ENCODE results near the gene ZNF341.
"Not testable (repeated sequence)": the region's sequence is repeated elsewhere in the genome, so short reads cannot be mapped to it uniquely, and the experiment has no call there.

Gene ZNF341

GRCh38 chr20:33791021-33791420 lies 59.2 kb downstream of the ZNF341 start:
- no peak overlapping the region for H3K4me3 ChIP-seq (ENCODE audit: insufficient read depth, low read depth, low read length, poor library complexity, severe bottlenecking)
- H3K27me3 ChIP-seq (replicated peaks; ENCODE audit: control insufficient read depth, insufficient read depth, low read length, poor library complexity, severe bottlenecking) = no peaks in the 10 kb centered on the region
- H3K27ac ChIP-seq (ENCODE audit: insufficient read depth, low read length, poor library complexity, severe bottlenecking) = no peak overlapping the region
- no peaks in the 10 kb centered on the region for H3K4me1 ChIP-seq (ENCODE audit: control insufficient read depth, insufficient read depth, low read length, poor library complexity, severe bottlenecking)
- H3K9me3 ChIP-seq (ENCODE audit: control insufficient read depth, low read length) = no peaks in the 10 kb centered on the region
- H3K36me3 ChIP-seq (ENCODE audit: control insufficient read depth, insufficient read depth, low read length) = peaks cover 2% of the 10 kb centered on the region
- no peak for DNase-seq

GRCh38 chr20:33791540-33791939 lies 59.7 kb downstream of the ZNF341 start:
- no peaks in the 10 kb centered on the region for H3K4me1 ChIP-seq (ENCODE audit: control insufficient read depth, insufficient read depth, low read length, poor library complexity, severe bottlenecking)
- H3K27ac ChIP-seq (ENCODE audit: insufficient read depth, low read length, poor library complexity, severe bottlenecking) = no peak overlapping the region
- no peak for DNase-seq
- H3K4me3 ChIP-seq (ENCODE audit: insufficient read depth, low read depth, low read length, poor library complexity, severe bottlenecking) = no peak overlapping the region
- H3K36me3 ChIP-seq (ENCODE audit: control insufficient read depth, insufficient read depth, low read length) = peaks cover 2% of the 10 kb centered on the region
- no peaks in the 10 kb centered on the region for H3K27me3 ChIP-seq (replicated peaks; ENCODE audit: control insufficient read depth, insufficient read depth, low read length, poor library complexity, severe bottlenecking)
- H3K9me3 ChIP-seq (ENCODE audit: control insufficient read depth, low read length) = no peaks in the 10 kb centered on the region

DNA sequence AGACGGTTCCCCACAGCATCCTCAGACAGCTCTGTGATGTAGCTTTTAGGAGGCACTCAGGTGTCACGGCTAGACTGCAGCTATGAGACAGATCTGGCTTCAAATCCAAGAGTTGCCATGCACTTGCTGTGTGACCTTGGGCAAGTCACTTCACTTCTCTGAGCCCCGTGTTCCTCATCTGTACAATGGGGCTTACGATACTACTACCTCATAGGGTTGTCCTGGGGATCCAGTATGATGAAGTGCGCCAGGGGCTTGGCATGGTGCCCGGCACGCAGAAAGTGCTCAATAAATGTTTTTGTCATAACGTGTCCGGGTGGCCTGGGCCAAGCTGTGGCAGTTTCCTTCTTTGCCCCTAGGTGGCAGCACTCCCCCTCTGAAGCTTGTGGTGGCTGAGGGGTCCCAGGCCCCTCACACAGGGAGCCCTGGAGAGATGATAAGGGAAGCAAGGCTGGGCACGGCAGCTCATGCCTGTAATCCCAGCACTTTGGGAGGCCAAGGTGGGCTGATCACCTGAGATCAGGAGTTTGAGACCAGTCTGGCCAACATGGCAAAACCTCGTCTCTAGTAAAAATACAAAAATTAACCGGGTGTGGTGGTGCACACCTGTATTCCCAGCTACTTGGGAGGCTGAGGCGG lies 60.3 kb downstream of the ZNF341 start:
- DNase-seq = peak in 2 of 3 donors; percentile 12 to 24
- Histone ChIP-seq H3K27me3 (replicated peaks; ENCODE audit: control insufficient read depth, insufficient read depth, low read length, poor library complexity, severe bottlenecking) (no peaks in the 10 kb centered on the region), H3K27ac (ENCODE audit: insufficient read depth, low read length, poor library complexity, severe bottlenecking) (no peak overlapping the region), H3K4me3 (ENCODE audit: insufficient read depth, low read depth, low read length, poor library complexity, severe bottlenecking) (no peak overlapping the region), H3K4me1 (ENCODE audit: control insufficient read depth, insufficient read depth, low read length, poor library complexity, severe bottlenecking) (no peaks in the 10 kb centered on the region), H3K9me3 (ENCODE audit: control insufficient read depth, low read length) (no peaks in the 10 kb centered on the region), H3K36me3 (ENCODE audit: control insufficient read depth, insufficient read depth, low read length) (peaks cover 2% of the 10 kb centered on the region)

- not testable (repeated sequence) for H3K4me3 ChIP-seq (ENCODE audit: insufficient read depth, low read depth, low read length, poor library complexity, severe bottlenecking); H3K4me1 ChIP-seq (ENCODE audit: control insufficient read depth, insufficient read depth, low read length, poor library complexity, severe bottlenecking)
Observed at GRCh38 chr20:33792598-33792989, 60.8 kb downstream of the ZNF341 start.

GRCh38 chr20:33793011-33793931 lies 61.5 kb downstream of the ZNF341 start:
- no peak overlapping the region for H3K27ac ChIP-seq (ENCODE audit: insufficient read depth, low read length, poor library complexity, severe bottlenecking)
- no peaks in the 10 kb centered on the region for H3K9me3 ChIP-seq (ENCODE audit: control insufficient read depth, low read length)
- DNase-seq = no peak
- no peak overlapping the region for H3K4me3 ChIP-seq (ENCODE audit: insufficient read depth, low read depth, low read length, poor library complexity, severe bottlenecking)
- no peaks in the 10 kb centered on the region for H3K27me3 ChIP-seq (replicated peaks; ENCODE audit: control insufficient read depth, insufficient read depth, low read length, poor library complexity, severe bottlenecking)
- no peaks in the 10 kb centered on the region for H3K4me1 ChIP-seq (ENCODE audit: control insufficient read depth, insufficient read depth, low read length, poor library complexity, severe bottlenecking)
- peaks cover 2% of the 10 kb centered on the region for H3K36me3 ChIP-seq (ENCODE audit: control insufficient read depth, insufficient read depth, low read length)

More at GRCh38 chr20:33792598-33792989, 60.8 kb downstream of the ZNF341 start:
- not testable (repeated sequence) for DNase-seq; H3K9me3 ChIP-seq (ENCODE audit: control insufficient read depth, low read length); H3K36me3 ChIP-seq (ENCODE audit: control insufficient read depth, insufficient read depth, low read length); H3K27ac ChIP-seq (ENCODE audit: insufficient read depth, low read length, poor library complexity, severe bottlenecking); H3K27me3 ChIP-seq (replicated peaks; ENCODE audit: control insufficient read depth, insufficient read depth, low read length, poor library complexity, severe bottlenecking)

DNA sequence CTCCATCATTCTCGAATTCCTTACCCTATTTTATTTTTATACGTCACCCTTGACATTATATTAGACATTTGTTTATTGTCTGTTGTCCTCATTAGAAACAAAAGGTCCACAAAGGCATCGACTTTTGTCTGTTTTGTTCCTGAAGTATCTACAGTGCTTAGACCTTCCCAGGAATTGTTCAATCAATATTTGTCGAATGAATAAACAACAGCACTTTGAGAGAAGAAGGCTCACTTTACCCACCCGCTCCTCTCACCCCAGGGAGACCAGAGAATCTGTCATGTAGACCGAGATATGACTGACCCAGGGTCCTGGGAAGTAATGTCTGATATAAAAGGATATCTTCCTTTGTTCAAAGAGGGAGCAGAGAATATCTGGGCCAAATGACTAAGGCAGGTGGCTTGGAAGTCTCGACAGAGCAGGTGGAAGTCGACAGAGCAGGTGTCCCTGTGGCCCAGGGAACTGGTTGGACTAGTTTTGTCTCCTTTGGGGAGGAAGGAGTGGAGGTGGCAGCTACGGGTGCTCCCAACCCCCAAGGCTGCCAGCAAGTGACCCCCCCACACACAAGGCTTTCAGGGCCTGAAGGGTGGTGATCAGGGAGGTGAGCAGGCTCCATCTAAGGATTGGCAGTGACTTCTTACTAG lies 64.6 kb downstream of the ZNF341 start:
- H3K27me3 ChIP-seq (replicated peaks; ENCODE audit: control insufficient read depth, insufficient read depth, low read length, poor library complexity, severe bottlenecking) = no peaks in the 10 kb centered on the region
- no peaks in the 10 kb centered on the region for H3K9me3 ChIP-seq (ENCODE audit: control insufficient read depth, low read length)
- H3K4me1 ChIP-seq (ENCODE audit: control insufficient read depth, insufficient read depth, low read length, poor library complexity, severe bottlenecking) = no peaks in the 10 kb centered on the region
- no peak for DNase-seq
- H3K27ac ChIP-seq (ENCODE audit: insufficient read depth, low read length, poor library complexity, severe bottlenecking) = no peak overlapping the region
- H3K36me3 ChIP-seq (ENCODE audit: control insufficient read depth, insufficient read depth, low read length) = peaks cover under 1% of the 10 kb centered on the region
- H3K4me3 ChIP-seq (ENCODE audit: insufficient read depth, low read depth, low read length, poor library complexity, severe bottlenecking) = no peak overlapping the region

DNA sequence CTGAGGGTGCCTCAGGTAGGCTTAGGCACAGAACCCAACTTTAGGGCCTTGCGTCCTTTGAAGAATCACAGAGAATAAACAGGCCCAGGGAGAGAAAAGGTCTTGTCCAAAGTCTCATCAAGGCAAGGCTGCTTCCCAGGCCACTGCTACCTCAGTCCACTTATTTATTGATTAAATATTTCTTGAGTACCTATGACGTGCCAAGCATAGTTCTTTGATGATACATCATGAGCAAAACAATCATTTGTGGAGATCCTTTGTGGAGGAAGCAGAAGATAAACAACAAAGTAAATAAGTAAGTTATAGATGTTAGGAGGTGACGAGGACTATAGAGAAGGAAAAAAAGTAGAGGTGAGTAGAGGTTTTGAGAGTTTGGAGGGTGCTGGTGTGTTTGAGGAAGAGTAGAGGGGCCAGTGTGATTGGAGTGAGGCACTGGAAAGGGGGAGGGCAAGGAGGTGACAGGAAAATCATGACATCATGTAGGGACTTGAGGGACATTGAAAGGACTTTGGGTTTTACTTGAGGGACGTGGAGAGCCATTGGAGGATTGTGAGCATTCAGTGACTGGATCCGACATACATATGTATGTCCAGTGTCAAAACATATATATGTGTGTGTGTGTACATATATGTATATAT lies 65.2 kb downstream of the ZNF341 start:
- no peaks in the 10 kb centered on the region for H3K4me1 ChIP-seq (ENCODE audit: control insufficient read depth, insufficient read depth, low read length, poor library complexity, severe bottlenecking)
- DNase-seq = no peak

GRCh38 chr20:33798444-33798843 lies 66.6 kb downstream of the ZNF341 start:
- DNase-seq = no peak
- no peak overlapping the region for H3K27ac ChIP-seq (ENCODE audit: insufficient read depth, low read length, poor library complexity, severe bottlenecking)

More for the DNA sequence above, 65.2 kb downstream of the ZNF341 start:
- Histone ChIP-seq H3K27ac (ENCODE audit: insufficient read depth, low read length, poor library complexity, severe bottlenecking) (no peak overlapping the region), H3K36me3 (ENCODE audit: control insufficient read depth, insufficient read depth, low read length) (no peaks in the 10 kb centered on the region), H3K9me3 (ENCODE audit: control insufficient read depth, low read length) (no peaks in the 10 kb centered on the region), H3K27me3 (replicated peaks; ENCODE audit: control insufficient read depth, insufficient read depth, low read length, poor library complexity, severe bottlenecking) (no peaks in the 10 kb centered on the region), H3K4me3 (ENCODE audit: insufficient read depth, low read depth, low read length, poor library complexity, severe bottlenecking) (no peak overlapping the region)

DNA sequence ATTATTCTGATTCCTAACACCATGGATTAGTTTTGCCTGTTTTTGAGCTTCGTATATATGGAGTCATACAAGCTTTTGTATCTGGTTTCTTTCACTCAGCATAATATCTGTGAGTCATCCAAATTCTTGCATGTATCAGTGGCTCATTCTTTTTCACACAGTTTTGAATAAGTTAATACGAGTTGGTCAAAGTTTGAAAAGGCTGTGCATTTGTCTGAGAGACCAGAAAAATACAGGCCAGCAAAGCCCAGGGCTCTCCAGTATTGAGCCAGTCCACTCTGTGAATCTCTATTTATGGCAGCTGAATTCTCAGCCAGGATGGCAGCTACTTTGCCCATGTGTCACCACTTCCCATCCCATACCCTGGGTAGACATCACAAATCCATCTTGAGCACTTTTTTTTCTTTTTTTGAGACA lies 72.1 kb downstream of the ZNF341 start:
- H3K36me3 ChIP-seq (ENCODE audit: control insufficient read depth, insufficient read depth, low read length) = no peaks in the 10 kb centered on the region
- H3K9me3 ChIP-seq (ENCODE audit: control insufficient read depth, low read length) = no peaks in the 10 kb centered on the region
- H3K27ac ChIP-seq (ENCODE audit: insufficient read depth, low read length, poor library complexity, severe bottlenecking) = no peak overlapping the region
- DNase-seq = no peak
- H3K4me3 ChIP-seq (ENCODE audit: insufficient read depth, low read depth, low read length, poor library complexity, severe bottlenecking) = no peak overlapping the region
- no peaks in the 10 kb centered on the region for H3K4me1 ChIP-seq (ENCODE audit: control insufficient read depth, insufficient read depth, low read length, poor library complexity, severe bottlenecking)
- H3K27me3 ChIP-seq (replicated peaks; ENCODE audit: control insufficient read depth, insufficient read depth, low read length, poor library complexity, severe bottlenecking) = no peaks in the 10 kb centered on the region

More at GRCh38 chr20:33798444-33798843, 66.6 kb downstream of the ZNF341 start:
- H3K4me3 ChIP-seq (ENCODE audit: insufficient read depth, low read depth, low read length, poor library complexity, severe bottlenecking) = no peak overlapping the region
- no peaks in the 10 kb centered on the region for H3K36me3 ChIP-seq (ENCODE audit: control insufficient read depth, insufficient read depth, low read length)
- no peaks in the 10 kb centered on the region for H3K4me1 ChIP-seq (ENCODE audit: control insufficient read depth, insufficient read depth, low read length, poor library complexity, severe bottlenecking)
- H3K9me3 ChIP-seq (ENCODE audit: control insufficient read depth, low read length) = no peaks in the 10 kb centered on the region
- H3K27me3 ChIP-seq (replicated peaks; ENCODE audit: control insufficient read depth, insufficient read depth, low read length, poor library complexity, severe bottlenecking) = no peaks in the 10 kb centered on the region

Measured in effector memory CD4-positive, alpha-beta T cell (primary cell).